Measurements from ENCODE around the gene C17orf75.

- TF ChIP-seq ZNF549 (tag by site-specific recombination; IDR thresholded peaks at IDR 0.05) (no peak), ZNF843 (tag by site-specific recombination; IDR thresholded peaks at IDR 0.05) (no peak), ZBTB48 (tag by site-specific recombination; IDR thresholded peaks at IDR 0.05) (no peak), ZNF791 (tag by site-specific recombination; IDR thresholded peaks at IDR 0.05) (no peak), ZNF404 (tag by site-specific recombination; IDR thresholded peaks at IDR 0.05) (no peak), ZNF274 (IDR thresholded peaks at IDR 0.05; ENCODE audit: low read length) (no peak), ZNF274 (tag by site-specific recombination; IDR thresholded peaks at IDR 0.05; ENCODE audit: borderline replicate concordance) (no peak), ZNF335 (tag by site-specific recombination; conservative IDR thresholded peaks at IDR 0.05) (no peak), ZSCAN23 (tag by site-specific recombination; IDR thresholded peaks at IDR 0.05) (no peak), ZFP3 (tag by site-specific recombination; IDR thresholded peaks at IDR 0.05; ENCODE audit: low read depth) (no peak)
- TF ChIP-seq, protein P1, sequence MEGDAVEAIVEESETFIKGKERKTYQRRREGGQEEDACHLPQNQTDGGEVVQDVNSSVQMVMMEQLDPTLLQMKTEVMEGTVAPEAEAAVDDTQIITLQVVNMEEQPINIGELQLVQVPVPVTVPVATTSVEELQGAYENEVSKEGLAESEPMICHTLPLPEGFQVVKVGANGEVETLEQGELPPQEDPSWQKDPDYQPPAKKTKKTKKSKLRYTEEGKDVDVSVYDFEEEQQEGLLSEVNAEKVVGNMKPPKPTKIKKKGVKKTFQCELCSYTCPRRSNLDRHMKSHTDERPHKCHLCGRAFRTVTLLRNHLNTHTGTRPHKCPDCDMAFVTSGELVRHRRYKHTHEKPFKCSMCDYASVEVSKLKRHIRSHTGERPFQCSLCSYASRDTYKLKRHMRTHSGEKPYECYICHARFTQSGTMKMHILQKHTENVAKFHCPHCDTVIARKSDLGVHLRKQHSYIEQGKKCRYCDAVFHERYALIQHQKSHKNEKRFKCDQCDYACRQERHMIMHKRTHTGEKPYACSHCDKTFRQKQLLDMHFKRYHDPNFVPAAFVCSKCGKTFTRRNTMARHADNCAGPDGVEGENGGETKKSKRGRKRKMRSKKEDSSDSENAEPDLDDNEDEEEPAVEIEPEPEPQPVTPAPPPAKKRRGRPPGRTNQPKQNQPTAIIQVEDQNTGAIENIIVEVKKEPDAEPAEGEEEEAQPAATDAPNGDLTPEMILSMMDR (tag by site-specific recombination; IDR thresholded peaks at IDR 0.05) = no peak
- TF ChIP-seq, protein P2, sequence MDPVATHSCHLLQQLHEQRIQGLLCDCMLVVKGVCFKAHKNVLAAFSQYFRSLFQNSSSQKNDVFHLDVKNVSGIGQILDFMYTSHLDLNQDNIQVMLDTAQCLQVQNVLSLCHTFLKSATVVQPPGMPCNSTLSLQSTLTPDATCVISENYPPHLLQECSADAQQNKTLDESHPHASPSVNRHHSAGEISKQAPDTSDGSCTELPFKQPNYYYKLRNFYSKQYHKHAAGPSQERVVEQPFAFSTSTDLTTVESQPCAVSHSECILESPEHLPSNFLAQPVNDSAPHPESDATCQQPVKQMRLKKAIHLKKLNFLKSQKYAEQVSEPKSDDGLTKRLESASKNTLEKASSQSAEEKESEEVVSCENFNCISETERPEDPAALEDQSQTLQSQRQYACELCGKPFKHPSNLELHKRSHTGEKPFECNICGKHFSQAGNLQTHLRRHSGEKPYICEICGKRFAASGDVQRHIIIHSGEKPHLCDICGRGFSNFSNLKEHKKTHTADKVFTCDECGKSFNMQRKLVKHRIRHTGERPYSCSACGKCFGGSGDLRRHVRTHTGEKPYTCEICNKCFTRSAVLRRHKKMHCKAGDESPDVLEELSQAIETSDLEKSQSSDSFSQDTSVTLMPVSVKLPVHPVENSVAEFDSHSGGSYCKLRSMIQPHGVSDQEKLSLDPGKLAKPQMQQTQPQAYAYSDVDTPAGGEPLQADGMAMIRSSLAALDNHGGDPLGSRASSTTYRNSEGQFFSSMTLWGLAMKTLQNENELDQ (tag by site-specific recombination; IDR thresholded peaks at IDR 0.05; ENCODE audit: low read depth) = no peak
- TF ChIP-seq, protein P3, sequence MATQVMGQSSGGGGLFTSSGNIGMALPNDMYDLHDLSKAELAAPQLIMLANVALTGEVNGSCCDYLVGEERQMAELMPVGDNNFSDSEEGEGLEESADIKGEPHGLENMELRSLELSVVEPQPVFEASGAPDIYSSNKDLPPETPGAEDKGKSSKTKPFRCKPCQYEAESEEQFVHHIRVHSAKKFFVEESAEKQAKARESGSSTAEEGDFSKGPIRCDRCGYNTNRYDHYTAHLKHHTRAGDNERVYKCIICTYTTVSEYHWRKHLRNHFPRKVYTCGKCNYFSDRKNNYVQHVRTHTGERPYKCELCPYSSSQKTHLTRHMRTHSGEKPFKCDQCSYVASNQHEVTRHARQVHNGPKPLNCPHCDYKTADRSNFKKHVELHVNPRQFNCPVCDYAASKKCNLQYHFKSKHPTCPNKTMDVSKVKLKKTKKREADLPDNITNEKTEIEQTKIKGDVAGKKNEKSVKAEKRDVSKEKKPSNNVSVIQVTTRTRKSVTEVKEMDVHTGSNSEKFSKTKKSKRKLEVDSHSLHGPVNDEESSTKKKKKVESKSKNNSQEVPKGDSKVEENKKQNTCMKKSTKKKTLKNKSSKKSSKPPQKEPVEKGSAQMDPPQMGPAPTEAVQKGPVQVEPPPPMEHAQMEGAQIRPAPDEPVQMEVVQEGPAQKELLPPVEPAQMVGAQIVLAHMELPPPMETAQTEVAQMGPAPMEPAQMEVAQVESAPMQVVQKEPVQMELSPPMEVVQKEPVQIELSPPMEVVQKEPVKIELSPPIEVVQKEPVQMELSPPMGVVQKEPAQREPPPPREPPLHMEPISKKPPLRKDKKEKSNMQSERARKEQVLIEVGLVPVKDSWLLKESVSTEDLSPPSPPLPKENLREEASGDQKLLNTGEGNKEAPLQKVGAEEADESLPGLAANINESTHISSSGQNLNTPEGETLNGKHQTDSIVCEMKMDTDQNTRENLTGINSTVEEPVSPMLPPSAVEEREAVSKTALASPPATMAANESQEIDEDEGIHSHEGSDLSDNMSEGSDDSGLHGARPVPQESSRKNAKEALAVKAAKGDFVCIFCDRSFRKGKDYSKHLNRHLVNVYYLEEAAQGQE (tag by site-specific recombination; IDR thresholded peaks at IDR 0.05) = no peak
These were observed 49.9 kb downstream of the C17orf75 start for GRCh38 chr17:32292094-32292493.

Measured in HEK293 (cell line).